GM12801 (cell line): Measurements from ENCODE around the gene CD300A.

Experiments used
- TF ChIP-seq, protein P1 (sequence below): IDR thresholded peaks from one replicate; pipeline ENCODE4 v1.5.1; 2011; ENCODE audit warnings: control low read depth; ENCODE audit not compliant: insufficient read length; ENCODE audit errors: extremely low read depth

Gene CD300A

GRCh38 chr17:74458835-74459234, 7.6 kb upstream of the CD300A start:
- TF ChIP-seq, protein P1, sequence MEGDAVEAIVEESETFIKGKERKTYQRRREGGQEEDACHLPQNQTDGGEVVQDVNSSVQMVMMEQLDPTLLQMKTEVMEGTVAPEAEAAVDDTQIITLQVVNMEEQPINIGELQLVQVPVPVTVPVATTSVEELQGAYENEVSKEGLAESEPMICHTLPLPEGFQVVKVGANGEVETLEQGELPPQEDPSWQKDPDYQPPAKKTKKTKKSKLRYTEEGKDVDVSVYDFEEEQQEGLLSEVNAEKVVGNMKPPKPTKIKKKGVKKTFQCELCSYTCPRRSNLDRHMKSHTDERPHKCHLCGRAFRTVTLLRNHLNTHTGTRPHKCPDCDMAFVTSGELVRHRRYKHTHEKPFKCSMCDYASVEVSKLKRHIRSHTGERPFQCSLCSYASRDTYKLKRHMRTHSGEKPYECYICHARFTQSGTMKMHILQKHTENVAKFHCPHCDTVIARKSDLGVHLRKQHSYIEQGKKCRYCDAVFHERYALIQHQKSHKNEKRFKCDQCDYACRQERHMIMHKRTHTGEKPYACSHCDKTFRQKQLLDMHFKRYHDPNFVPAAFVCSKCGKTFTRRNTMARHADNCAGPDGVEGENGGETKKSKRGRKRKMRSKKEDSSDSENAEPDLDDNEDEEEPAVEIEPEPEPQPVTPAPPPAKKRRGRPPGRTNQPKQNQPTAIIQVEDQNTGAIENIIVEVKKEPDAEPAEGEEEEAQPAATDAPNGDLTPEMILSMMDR: no peak

DNA sequence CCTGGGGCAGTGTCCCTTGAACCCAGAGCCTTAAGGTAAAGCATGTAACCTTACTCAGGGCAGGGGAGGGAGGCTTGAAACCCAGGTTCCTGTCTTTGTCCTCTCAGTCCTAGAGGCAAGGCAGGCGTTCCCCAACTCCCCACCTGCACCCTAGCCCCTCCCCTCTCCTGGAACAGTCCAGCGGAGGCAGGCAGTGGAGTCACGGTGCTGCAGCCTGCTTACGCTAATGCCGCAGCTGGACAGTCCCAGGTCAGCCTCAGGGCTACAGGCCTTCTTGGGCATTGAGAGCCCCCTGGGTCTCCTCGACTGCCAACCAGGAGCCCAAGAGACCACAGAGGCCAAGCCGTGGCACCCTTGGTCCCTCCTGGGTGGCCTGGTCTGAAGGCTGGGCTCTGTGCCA, 6.8 kb upstream of the CD300A start:
- TF ChIP-seq, protein P1: no peak

DNA sequence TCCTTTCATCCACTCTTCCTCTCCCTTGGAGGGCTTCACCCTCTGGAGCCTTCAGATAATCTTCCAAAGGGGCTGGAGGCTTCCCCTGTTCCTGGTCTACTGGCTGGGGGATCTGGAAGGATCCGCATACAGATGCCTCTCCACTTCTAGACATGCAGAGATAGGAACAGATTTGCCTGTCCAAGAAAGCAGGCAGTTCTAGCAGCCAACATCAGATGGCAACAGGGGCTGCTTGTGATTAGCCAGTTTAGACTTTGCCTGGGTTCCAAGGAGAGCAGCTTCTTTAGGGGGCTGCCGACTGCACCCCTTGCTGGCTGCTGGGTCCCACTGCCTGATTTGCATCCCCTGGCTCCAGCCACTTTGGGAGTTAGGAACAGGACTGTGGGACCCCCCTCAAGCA, 6.2 kb upstream of the CD300A start:
- TF ChIP-seq, protein P1: no peak

GRCh38 chr17:74460996-74461395, 5.4 kb upstream of the CD300A start:
- TF ChIP-seq, protein P1: no peak

DNA sequence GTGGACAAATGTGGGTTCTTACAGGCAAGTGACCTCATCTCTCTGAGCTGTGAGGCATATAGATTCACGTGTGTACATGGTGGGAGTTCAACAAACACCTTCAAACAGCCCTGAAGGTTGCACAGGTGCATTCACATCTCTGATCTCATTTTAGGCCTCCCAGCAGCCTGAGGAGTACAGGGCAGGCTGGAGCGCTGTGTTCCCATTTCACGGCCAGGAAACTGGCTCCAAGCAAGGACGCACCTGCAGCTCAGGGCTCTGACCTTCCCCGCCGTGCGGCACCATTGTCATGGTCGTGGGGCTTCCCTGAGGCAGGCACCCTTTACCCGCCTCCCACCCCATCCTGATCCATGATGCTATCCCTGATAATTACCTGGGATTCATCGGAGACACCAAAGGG, 4.8 kb upstream of the CD300A start:
- TF ChIP-seq, protein P1: no peak

GRCh38 chr17:74464730-74465377, 1.6 kb upstream of the CD300A start:
- TF ChIP-seq, protein P1: no peak

- TF ChIP-seq, protein P1: no peak
These were observed 890 bp upstream of the CD300A start for GRCh38 chr17:74465378-74466110.
